ENCODE results near the gene CSGALNACT2. TPM values are rescaled to one million over a fixed set of nuclear protein-coding genes. Genes with fewer than 3 reads are reported as not detected.

Gene CSGALNACT2
- total and polyA plus RNA-seq, 3 experiments from 2014 or later: 21.0 to 23.7 (median 21.7) TPM

DNA sequence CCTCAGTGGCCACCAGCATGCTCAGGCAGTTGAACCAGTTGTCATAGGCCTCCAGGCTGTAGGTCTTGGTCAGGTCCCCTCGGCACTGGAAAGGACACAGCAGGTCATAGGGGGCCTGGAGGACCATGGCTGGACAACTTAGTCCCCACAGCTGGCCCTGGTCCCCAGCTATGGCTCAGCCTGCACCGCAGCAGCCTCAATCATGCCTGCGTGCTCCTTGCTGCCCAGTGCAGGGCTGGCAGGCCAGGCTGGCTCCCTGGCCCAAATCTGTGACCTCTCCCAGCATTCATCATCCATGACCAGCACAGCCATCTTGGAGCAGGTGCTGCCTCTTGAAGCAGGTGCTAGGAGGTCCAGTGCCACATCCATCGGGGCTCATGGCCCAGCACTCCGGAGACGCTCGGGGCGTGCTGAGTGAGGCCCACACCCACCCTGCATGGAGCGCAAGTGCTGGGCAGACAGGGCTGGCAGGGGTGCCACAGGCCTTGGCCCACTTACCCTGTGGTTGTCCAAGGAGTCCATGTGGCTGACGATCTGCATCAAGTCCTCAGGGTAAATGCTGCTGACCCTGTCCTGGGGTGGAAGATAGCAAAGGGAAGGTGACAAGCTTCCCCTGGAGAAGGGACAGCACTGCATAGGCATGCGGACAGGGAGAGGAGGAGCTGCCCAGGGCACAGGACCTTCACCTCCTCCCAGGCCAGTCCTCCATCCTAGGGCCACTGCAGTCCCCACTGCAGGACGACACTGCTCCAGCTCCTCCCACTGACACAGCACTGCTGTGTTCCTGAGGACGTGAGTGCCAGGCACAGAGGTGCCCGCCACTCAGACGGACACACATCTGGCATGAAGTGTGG is 61.7 kb downstream of the CSGALNACT2 start:
- Histone ChIP-seq H3K27me3 (ENCODE audit: insufficient read depth, low read length, poor library complexity, severe bottlenecking) (no peaks in the 10 kb centered on the region), H3K36me3 (ENCODE audit: insufficient read depth, low read length) (no peaks in the 10 kb centered on the region), H3K4me1 (ENCODE audit: insufficient read depth, low read length) (peaks cover 8% of the 10 kb centered on the region), H3K27ac (ENCODE audit: low read depth, low read length) (no peak overlapping the region), H3K4me3 (ENCODE audit: low read length) (no peak overlapping the region), H3K9me3 (ENCODE audit: low read length) (no peaks in the 10 kb centered on the region)
- no peak overlapping the region for H3K4me3 Mint-ChIP-seq
- H3K9me3 Mint-ChIP-seq: no peaks in the 10 kb centered on the region
- ChIA-PET CTCF (interaction anchor here (0.8 to 1.1 kb wide), 2 partner anchors 11 to 55 kb away, joined by 3 read pairs; no protein-coding TSS in a partner anchor), POLR2A (interaction anchor here (0.6 kb wide), 1 partner anchor 59 kb away, joined by 3 read pairs; no protein-coding TSS in a partner anchor)
- H3K36me3 Mint-ChIP-seq: peaks cover 0 to 45% (median 1%) of the 10 kb centered on the region in 3 donors
- no peaks in the 10 kb centered on the region for H3K27me3 Mint-ChIP-seq
- H3K4me1 Mint-ChIP-seq: peaks cover 3 to 14% (median 6%) of the 10 kb centered on the region in 3 donors
- DNase-seq: no peak
- no peak overlapping the region for H3K27ac Mint-ChIP-seq

- no peak overlapping the region for H3K27ac ChIP-seq (ENCODE audit: low read depth, low read length)
- POLR2A ChIA-PET: interaction anchor here (1.3 kb wide), 1 partner anchor 62 kb away, joined by 3 read pairs; the partner anchor contains the start of gene CSGALNACT2
- no peak overlapping the region for H3K4me3 ChIP-seq (ENCODE audit: low read length)
- Mint-ChIP-seq H3K4me3 (peak overlapping the region in 2 of 7 donors; percentile 14 to 54), H3K36me3 (peaks cover 0 to 38% (median 1%) of the 10 kb centered on the region in 3 donors), H3K9me3 (no peaks in the 10 kb centered on the region), H3K27me3 (no peaks in the 10 kb centered on the region), H3K27ac (peak overlapping the region in 1 of 8 donors; percentile 43), H3K4me1 (peaks cover 6 to 21% (median 6%) of the 10 kb centered on the region in 3 donors)
- CTCF ChIA-PET: interaction anchor here (0.8 to 1.5 kb wide), 6 partner anchors 8 to 68 kb away, joined by 3 to 7 read pairs (median 4); no protein-coding TSS in a partner anchor
- no peak for DNase-seq
- H3K4me1 ChIP-seq (ENCODE audit: insufficient read depth, low read length): peaks cover 14% of the 10 kb centered on the region
- H3K27me3 ChIP-seq (ENCODE audit: insufficient read depth, low read length, poor library complexity, severe bottlenecking): no peaks in the 10 kb centered on the region
- H3K9me3 ChIP-seq (ENCODE audit: low read length): no peaks in the 10 kb centered on the region
- H3K36me3 ChIP-seq (ENCODE audit: insufficient read depth, low read length): no peaks in the 10 kb centered on the region
Observed at GRCh38 chr10:43200538-43201390, 62.5 kb downstream of the CSGALNACT2 start.

GRCh38 chr10:43201545-43202131 is 63.4 kb downstream of the CSGALNACT2 start:
- Mint-ChIP-seq H3K9me3 (no peaks in the 10 kb centered on the region), H3K27me3 (no peaks in the 10 kb centered on the region), H3K36me3 (peaks cover 0 to 31% (median 1%) of the 10 kb centered on the region in 3 donors), H3K4me3 (peak overlapping the region in 5 of 7 donors; percentile 14 to 92 (median 79)), H3K27ac (peak overlapping the region in 1 of 8 donors; percentile 43), H3K4me1 (peaks cover 6 to 21% (median 6%) of the 10 kb centered on the region in 3 donors)
- no peaks in the 10 kb centered on the region for H3K9me3 ChIP-seq (ENCODE audit: low read length)
- no peak for DNase-seq
- no peak overlapping the region for H3K27ac ChIP-seq (ENCODE audit: low read depth, low read length)
- ChIA-PET POLR2A (interaction anchor here (0.6 to 1.3 kb wide), 2 partner anchors 63 to 511 kb away, joined by 3 read pairs; partner anchors contain the start of gene CSGALNACT2), CTCF (interaction anchor here (0.6 to 4.8 kb wide), 19 partner anchors 9 to 261 kb away, joined by 3 to 37 read pairs (median 4); partner anchors contain the start of gene CSGALNACT2)
- H3K36me3 ChIP-seq (ENCODE audit: insufficient read depth, low read length): no peaks in the 10 kb centered on the region
- no peaks in the 10 kb centered on the region for H3K27me3 ChIP-seq (ENCODE audit: insufficient read depth, low read length, poor library complexity, severe bottlenecking)
- peaks cover 14% of the 10 kb centered on the region for H3K4me1 ChIP-seq (ENCODE audit: insufficient read depth, low read length)
- H3K4me3 ChIP-seq (ENCODE audit: low read length): no peak overlapping the region

DNA sequence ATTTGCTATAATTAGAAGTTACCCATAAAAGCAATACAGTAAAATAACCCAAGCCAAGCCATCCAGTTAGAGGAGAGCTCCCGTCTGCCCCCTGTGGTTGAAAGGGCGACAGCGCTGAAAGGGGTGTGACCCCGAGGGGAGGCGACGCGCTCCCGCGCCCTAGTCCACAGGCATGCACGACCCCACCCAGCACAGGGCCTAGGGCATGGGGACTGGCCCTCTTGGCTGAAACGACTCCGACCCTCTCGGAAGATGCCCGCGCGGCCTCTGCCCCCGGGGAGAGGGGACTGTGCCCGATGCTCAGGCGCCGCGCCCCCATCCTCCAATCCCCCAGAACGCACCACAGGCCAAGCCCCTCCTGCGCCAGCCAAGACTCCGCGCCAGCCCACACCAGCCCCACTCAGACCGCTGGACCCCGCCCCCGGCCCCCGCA is 64.0 kb downstream of the CSGALNACT2 start:
- no peaks in the 10 kb centered on the region for H3K9me3 ChIP-seq (ENCODE audit: low read length)
- no peaks in the 10 kb centered on the region for H3K36me3 ChIP-seq (ENCODE audit: insufficient read depth, low read length)
- peaks cover 14% of the 10 kb centered on the region for H3K4me1 ChIP-seq (ENCODE audit: insufficient read depth, low read length)
- peaks cover 0 to 25% (median 1%) of the 10 kb centered on the region in 3 donors for H3K36me3 Mint-ChIP-seq
- peak overlapping the region; percentile 24 to 92 (median 79) for H3K4me3 Mint-ChIP-seq
- H3K27ac ChIP-seq (ENCODE audit: low read depth, low read length): no peak overlapping the region
- peaks cover 6 to 21% (median 6%) of the 10 kb centered on the region in 3 donors for H3K4me1 Mint-ChIP-seq
- CTCF ChIA-PET: interaction anchor here (0.6 to 4.8 kb wide), 19 partner anchors 9 to 261 kb away, joined by 3 to 37 read pairs (median 4); partner anchors contain the start of gene CSGALNACT2
- DNase-seq: peak; percentile 29 to 67 (median 35)
- H3K4me3 ChIP-seq (ENCODE audit: low read length): peak overlapping the region; percentile 61
- no peaks in the 10 kb centered on the region for H3K9me3 Mint-ChIP-seq
- H3K27ac Mint-ChIP-seq: peak overlapping the region in 4 of 8 donors; percentile 35 to 66 (median 48)
- H3K27me3 Mint-ChIP-seq: no peaks in the 10 kb centered on the region
- no peaks in the 10 kb centered on the region for H3K27me3 ChIP-seq (ENCODE audit: insufficient read depth, low read length, poor library complexity, severe bottlenecking)
- POLR2A ChIA-PET: interaction anchor here (0.6 kb wide), 1 partner anchor 510 kb away, joined by 3 read pairs; no protein-coding TSS in a partner anchor

DNA sequence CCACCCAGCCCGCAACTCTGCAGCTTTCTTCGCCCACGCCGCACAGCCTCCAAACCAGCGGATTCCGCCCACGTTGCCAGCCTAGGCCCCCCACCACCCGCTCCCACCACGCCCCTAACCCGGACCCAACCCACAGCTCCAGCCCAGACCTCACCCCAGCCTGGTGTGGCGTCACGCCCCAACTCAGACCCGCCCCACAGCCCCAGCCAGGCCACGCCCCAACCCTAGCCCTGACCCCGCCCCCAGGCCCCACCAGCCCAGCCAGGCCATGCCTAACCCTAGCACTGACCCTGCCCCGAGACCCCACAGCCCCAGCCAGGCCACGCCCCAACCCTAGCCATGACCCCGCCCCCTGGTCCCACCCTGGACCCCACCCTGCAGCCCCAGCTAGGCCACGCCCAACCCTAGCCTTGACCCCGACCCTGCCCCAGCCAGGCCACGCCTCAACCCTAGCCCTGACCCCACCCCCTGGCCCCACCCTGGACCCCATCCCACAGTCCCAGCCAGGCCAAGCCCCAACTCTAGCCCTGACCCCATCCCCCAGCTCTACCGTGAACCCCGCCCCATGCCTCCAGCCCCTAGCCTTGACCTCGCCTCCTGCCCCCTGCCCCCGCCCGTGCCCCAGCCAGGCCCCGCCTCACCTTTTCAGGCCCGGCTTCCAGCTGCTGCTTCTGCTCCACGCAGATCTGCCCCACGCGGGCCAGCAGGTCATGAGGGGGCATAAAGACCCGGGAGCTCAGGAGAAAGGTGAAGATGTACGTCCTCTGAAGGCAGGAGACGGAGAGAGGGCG is 64.6 kb downstream of the CSGALNACT2 start:
- Mint-ChIP-seq H3K36me3 (peaks cover 0 to 19% (median 1%) of the 10 kb centered on the region in 3 donors), H3K27ac (no peak overlapping the region), H3K4me3 (peak overlapping the region in 6 of 7 donors; percentile 24 to 92 (median 79)), H3K9me3 (no peaks in the 10 kb centered on the region), H3K4me1 (peaks cover 6 to 21% (median 6%) of the 10 kb centered on the region in 3 donors), H3K27me3 (no peaks in the 10 kb centered on the region)
- no peaks in the 10 kb centered on the region for H3K36me3 ChIP-seq (ENCODE audit: insufficient read depth, low read length)
- ChIA-PET POLR2A (no interaction called here), CTCF (interaction anchor here (1.3 to 4.8 kb wide), 11 partner anchors 9 to 146 kb away, joined by 3 to 37 read pairs (median 5); partner anchors contain the start of gene CSGALNACT2)
- H3K27me3 ChIP-seq (ENCODE audit: insufficient read depth, low read length, poor library complexity, severe bottlenecking): no peaks in the 10 kb centered on the region
- H3K4me1 ChIP-seq (ENCODE audit: insufficient read depth, low read length): peaks cover 14% of the 10 kb centered on the region
- no peaks in the 10 kb centered on the region for H3K9me3 ChIP-seq (ENCODE audit: low read length)
- peak overlapping the region; percentile 57 for H3K27ac ChIP-seq (ENCODE audit: low read depth, low read length)
- no peak overlapping the region for H3K4me3 ChIP-seq (ENCODE audit: low read length)
- DNase-seq: peak in 2 of 5 donors; percentile 44 to 65

- peak in 2 of 5 donors; percentile 28 to 49 for DNase-seq
- no peak overlapping the region for H3K4me3 ChIP-seq (ENCODE audit: low read length)
- POLR2A ChIA-PET: no interaction called here
Observed at GRCh38 chr10:43203448-43204041, 65.3 kb downstream of the CSGALNACT2 start.

More at GRCh38 chr10:43203448-43204041, 65.3 kb downstream of the CSGALNACT2 start:
- Histone ChIP-seq H3K36me3 (ENCODE audit: insufficient read depth, low read length) (no peaks in the 10 kb centered on the region), H3K9me3 (ENCODE audit: low read length) (no peaks in the 10 kb centered on the region), H3K27me3 (ENCODE audit: insufficient read depth, low read length, poor library complexity, severe bottlenecking) (no peaks in the 10 kb centered on the region), H3K27ac (ENCODE audit: low read depth, low read length) (peak overlapping the region; percentile 57), H3K4me1 (ENCODE audit: insufficient read depth, low read length) (peaks cover 14% of the 10 kb centered on the region)
- CTCF ChIA-PET: interaction anchor here (0.6 to 4.8 kb wide), 20 partner anchors 9 to 158 kb away, joined by 3 to 37 read pairs (median 8); partner anchors contain the start of gene CSGALNACT2
- no peak overlapping the region for H3K27ac Mint-ChIP-seq
- H3K36me3 Mint-ChIP-seq: peaks cover 0 to 12% (median 0%) of the 10 kb centered on the region in 3 donors
- no peaks in the 10 kb centered on the region for H3K27me3 Mint-ChIP-seq
- peaks cover 6 to 21% (median 6%) of the 10 kb centered on the region in 3 donors for H3K4me1 Mint-ChIP-seq
- no peak overlapping the region for H3K4me3 Mint-ChIP-seq
- H3K9me3 Mint-ChIP-seq: no peaks in the 10 kb centered on the region

Data from CD8-positive, alpha-beta memory T cell (primary cell).